Measurements from ENCODE around the gene OR2AG2.

Gene OR2AG2

DNA sequence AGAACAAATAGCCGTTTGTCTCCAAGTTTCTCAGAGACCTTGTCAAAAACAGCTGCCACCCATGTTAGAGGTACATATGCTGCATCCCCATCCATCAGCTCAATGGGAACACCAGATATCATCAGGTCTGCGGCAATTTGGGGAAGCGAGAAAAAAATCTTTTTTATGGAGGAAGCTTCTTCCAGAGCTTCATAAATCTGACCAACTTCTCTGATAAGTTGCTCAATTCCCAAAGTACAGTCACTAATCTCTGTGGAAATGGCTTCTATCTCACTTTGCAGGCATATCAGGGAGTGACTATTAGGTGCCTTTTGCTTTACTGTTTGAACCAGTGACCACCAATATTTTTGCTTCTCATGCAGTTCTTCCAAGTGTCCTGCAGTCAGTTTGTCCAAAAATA, 54.4 kb downstream of the OR2AG2 start:
- TF ChIP-seq EZH2 (IDR thresholded peaks at IDR 0.05; ENCODE audit: borderline replicate concordance, low read depth, low read length, severe bottlenecking) = no peak
- TF ChIP-seq, protein P1, sequence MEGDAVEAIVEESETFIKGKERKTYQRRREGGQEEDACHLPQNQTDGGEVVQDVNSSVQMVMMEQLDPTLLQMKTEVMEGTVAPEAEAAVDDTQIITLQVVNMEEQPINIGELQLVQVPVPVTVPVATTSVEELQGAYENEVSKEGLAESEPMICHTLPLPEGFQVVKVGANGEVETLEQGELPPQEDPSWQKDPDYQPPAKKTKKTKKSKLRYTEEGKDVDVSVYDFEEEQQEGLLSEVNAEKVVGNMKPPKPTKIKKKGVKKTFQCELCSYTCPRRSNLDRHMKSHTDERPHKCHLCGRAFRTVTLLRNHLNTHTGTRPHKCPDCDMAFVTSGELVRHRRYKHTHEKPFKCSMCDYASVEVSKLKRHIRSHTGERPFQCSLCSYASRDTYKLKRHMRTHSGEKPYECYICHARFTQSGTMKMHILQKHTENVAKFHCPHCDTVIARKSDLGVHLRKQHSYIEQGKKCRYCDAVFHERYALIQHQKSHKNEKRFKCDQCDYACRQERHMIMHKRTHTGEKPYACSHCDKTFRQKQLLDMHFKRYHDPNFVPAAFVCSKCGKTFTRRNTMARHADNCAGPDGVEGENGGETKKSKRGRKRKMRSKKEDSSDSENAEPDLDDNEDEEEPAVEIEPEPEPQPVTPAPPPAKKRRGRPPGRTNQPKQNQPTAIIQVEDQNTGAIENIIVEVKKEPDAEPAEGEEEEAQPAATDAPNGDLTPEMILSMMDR (IDR thresholded peaks at IDR 0.05; ENCODE audit: borderline replicate concordance, extremely low read depth, low read length, poor library complexity, severe bottlenecking) = no peak

More for the DNA sequence above, 54.4 kb downstream of the OR2AG2 start:
- Histone ChIP-seq H3K79me2 (ENCODE audit: insufficient read depth, low read length) (peaks cover 5% of the 10 kb centered on the region; the same call in 1 of the 2 replicates), H3K36me3 (ENCODE audit: insufficient read depth, low read length) (peaks cover 19% of the 10 kb centered on the region; the same call in 1 of the 2 replicates), H2AFZ (ENCODE audit: low read depth, low read length) (no peak overlapping the region), H3K27ac (ENCODE audit: low read length) (no peak overlapping the region), H3K4me3 (ENCODE audit: low read depth in 1 of 2, low read length in 2 of 2) (no peak overlapping the region), H3K4me2 (ENCODE audit: insufficient read depth, low read length) (no peak overlapping the region), H3K9me3 (ENCODE audit: insufficient read depth, low read length, severe bottlenecking) (no peaks in the 10 kb centered on the region), H4K20me1 (ENCODE audit: insufficient read depth, low read length) (no peaks in the 10 kb centered on the region; the same call in none of the 2 replicates), H3K9ac (ENCODE audit: low read depth, low read length) (no peak overlapping the region), H3K4me1 (ENCODE audit: insufficient read depth, low read length) (no peaks in the 10 kb centered on the region; the same call in 1 of the 2 replicates), H3K27me3 (ENCODE audit: insufficient read depth, low read length, poor library complexity) (no peaks in the 10 kb centered on the region)
- DNase-seq (no peak), ATAC-seq (ENCODE audit: insufficient read depth, low read depth) (no peak)
